Stimulated activated CD8-positive, alpha-beta memory T cell treated with anti-CD3 and anti-CD28 coated beads, Interleukin-7, amount 100 ng/mL, for 4 hours (primary cell): ENCODE results near the gene ADGRE2.

Experiments
- DNase-seq, 2 donors: peaks; one replicate each; pipeline ENCODE4 v3.0.0-alpha.2; 2020; ENCODE audit warnings: low read depth in 2 of 2

ADGRE2 gene

DNA sequence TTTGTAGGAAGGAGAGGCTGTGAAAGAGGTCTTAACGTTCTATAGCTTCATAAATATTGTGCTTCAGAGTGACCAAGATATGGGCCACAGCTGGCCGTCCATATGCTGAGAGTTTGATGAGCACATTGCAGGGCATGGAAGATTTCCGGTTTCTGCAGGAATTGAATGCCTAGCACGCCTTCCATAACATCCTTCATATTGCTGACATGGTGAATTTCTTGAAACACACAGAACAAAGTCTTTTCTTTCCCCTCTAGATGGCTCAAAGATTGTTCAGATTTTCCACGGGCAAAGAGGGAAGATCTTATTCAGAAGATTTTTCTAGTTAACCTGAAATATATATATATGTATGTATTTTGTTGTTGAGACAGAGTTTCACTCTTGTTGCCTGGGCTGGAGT is 42.4 kb downstream of the ADGRE2 start:
- DNase-seq = no peak

DNA sequence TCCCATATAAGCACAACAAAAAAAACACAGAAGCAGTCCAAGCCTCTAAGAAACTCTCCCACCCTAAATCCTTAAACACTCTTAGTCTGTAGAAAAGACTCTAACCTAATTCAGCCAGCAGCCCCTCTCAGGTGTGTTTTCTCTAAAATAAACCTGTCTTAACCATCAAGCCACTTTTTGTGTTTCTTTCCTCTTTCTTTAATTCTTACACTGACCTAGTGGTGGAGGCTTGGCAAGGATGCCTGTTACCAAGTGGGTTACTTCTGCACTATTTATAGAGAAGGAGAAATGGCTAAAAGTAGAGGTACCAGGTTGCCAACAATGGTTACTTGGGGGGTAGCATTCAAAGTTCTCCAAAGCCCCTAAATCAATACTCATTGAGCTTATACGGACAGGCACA is 44.8 kb downstream of the ADGRE2 start:
- no peak for DNase-seq

DNA sequence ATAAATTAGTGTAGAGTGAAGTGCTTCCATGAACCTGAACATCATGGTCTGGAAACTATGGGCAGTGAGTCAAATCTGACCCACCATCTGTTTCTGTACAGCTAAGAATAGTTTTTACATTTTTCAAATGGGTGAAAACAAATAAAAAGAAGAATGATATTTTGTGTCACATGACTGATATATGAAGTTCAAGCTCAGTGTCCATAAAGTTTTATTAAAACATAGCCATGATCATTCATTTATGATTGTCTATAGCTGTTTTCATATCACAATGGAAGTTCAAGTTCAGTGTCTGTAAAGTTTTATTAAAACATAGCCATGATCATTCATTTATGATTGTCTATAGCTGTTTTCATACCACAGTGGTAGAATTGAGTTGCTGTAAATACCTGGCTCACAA is 45.9 kb downstream of the ADGRE2 start:
- DNase-seq = no peak

DNA sequence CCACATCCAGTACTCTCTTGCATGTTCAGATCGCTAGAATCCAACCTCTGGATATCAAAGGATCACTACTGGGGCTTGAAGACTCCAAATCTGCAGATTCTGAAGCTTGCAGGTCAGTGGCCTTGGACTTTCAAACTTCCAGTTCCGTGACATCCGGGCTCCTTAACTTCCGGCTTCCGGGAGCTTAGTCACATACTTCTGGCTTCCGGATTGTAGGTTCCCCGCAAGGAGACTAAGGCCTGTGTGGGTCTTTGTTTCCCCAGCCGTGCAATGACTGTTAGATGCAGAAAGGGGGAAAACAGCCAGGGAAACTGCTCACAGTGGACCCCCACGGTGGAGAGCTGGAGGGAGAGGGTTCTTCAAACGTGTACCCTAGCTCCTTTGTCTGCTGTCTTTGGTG is 47.2 kb downstream of the ADGRE2 start:
- DNase-seq = no peak

DNA sequence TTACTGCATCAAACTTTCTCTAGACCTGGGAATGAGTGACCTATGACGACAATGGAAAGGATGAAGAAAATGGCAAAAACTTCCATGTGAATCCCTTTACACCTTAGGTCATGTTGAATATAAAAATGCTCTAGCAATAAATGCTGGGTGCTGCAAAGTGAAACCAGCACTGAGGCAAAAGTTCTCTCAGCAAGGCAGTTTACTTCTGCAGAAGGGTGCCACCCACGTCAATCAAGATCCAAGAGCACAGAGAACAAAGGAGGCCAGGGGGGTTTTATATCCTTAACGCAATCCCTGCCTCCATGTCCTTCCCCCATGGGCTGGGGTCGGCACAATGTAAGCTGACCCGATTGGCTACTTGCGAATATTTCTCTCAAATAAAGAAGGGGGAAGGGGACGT is 49.8 kb downstream of the ADGRE2 start:
- DNase-seq = no peak

DNA sequence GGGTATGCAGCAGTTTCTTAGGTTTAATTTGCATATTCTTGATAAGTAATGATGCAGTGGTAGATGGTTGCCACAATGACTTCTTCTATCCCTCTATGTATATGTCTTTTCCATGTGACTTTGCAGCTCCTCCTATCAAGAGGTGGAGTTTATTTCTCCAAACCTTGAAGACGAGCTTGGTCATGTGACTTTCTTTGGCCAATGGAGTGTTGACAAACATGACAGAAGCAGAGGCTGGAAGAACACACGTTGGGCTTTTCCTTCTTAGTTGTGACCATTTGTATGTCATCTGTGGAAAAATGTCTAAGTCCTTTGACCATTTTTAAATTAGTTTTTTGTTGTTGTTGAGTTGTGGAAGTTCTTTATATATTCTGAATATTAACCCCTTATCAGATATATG is 56.2 kb downstream of the ADGRE2 start:
- no peak for DNase-seq

DNA sequence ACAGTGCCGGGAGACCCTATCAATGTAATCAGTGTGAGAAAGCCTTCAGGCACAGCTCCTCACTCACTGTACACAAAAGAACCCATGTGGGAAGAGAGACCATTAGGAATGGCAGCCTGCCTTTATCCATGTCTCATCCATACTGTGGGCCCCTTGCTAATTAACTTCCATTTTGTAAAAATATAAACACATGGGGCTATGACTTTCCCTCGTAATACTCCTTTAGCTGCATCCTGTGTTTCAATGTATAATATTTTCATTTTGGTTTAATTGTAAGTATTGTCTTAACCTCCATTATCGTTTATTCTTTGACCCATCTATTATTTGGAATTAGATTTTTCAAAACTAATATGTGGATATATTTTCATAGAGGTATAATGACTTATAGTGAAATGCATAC is 59.2 kb downstream of the ADGRE2 start:
- DNase-seq = no peak

DNA sequence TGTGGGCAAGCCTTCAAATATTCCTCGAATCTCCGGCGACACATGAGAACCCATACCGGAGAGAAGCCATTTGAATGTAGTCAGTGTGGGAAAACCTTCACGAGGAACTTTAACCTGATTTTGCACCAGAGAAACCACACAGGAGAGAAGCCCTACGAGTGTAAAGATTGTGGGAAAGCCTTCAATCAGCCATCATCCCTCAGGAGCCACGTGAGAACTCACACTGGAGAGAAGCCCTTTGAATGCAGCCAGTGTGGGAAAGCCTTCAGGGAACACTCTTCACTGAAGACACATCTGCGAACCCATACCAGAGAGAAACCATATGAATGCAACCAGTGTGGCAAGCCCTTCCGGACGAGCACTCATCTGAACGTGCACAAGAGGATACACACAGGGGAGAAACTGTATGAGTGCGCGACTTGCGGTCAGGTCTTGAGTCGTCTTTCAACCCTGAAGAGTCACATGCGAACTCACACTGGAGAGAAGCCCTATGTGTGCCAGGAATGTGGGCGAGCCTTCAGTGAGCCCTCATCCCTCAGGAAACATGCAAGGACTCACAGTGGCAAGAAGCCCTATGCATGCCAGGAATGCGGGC is 59.7 kb downstream of the ADGRE2 start:
- DNase-seq = no peak

DNA sequence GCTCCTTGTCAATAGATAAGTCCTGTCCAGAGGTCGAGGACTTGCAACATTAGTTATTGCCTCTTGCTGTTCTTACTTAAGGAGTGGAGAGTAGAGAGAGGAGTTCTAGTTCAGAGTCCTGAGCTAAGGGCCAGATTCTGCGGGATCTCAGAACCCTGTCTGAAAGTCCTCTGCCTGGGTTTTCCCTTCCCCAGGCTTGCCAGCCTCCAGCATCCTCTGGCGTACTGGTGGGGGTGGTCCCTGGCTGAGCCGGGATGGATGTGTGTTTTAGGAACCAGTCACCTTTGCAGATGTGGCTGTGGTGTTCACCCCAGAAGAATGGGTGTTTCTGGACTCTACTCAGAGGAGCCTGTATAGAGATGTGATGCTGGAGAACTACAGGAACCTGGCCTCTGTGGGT is 62.5 kb downstream of the ADGRE2 start:
- no peak for DNase-seq

DNA sequence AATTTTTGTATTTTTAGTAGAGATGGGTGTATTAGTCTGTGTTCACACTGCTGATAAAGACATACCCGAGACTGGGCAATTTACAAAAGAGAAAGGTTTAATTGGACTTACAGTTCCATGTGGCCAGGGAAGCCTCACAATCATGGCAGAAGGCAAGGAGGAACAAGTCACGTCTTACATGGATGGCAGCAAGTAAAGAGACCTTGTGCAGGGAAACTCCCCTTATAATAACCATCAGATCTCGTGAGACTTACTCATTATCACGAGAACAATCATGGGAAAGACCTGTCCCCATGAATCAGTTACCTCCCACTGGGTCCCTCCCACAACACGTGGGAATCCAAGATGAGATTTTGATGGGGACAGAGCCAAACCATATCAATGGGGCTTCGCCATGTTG is 73.9 kb downstream of the ADGRE2 start:
- no peak for DNase-seq

DNA sequence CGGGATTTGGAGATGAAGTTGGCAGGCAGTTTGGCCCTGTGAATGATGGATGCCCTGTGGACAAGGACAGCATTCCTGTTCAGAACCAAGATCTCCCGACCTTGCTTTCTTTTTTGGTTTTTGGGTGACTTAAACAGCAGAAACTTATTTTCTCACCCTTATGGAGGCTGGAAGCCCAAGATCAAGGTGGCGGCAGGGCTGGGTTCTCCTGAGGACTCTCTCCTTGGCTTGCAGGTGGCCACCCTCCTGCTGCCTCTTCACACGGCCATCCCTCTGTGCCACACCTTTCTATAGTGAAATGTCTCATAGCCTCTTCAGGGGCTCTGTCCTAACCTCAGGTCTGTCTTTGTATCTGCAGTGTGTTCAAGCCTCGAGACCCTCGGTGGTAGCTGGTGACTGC is 74.5 kb downstream of the ADGRE2 start:
- DNase-seq = no peak

DNA sequence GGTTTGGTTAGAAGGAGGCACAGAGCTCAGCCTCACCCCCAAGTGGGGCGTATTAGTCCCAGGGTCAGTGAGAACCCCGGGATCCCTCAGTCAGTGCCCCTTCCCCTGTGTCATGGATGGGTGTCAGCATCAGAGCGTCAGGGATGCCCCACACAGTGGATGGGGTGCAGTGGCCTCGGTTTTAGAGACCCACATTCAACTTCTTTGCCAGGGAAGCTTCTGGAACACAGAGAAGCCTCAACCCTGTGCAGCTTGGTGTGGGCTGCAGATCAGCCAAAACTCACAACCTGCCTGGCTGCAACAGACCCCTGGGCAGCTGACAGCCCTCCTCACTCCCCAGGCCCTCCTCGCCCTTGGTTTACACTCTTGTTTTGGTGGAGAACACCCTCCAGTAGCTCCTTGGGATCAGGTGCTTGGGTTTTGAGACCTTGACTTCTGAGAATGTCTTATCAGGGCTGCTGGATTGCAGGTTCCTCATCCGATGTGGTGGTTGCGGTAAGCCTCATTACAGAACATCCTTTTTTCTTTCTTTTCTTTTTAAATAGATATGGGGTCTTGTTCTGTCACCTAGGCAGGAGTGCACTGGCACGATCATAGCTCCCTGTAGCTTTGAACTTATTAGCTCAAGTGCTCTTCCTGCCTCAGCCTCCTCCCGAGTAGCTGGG is 77.5 kb downstream of the ADGRE2 start:
- no peak for DNase-seq

DNA sequence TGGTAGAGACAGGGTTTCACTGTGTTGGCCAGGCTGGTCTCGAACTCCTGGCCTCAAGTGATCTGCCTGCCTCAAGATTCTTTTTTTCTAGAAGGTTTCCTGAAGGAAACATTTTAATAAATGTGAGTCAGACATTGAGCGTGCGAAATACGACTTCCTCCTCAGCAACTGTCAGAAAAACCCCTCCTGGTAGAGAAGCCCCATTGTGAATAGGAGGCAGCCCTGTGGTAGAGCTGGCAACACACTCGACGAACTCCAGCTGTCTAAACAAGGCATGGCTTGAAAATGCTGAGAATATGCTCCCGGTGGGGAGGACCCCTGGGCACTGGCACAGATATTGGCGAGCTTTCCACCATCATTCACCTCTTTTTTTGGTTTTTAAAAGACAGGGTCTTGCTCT is 78.7 kb downstream of the ADGRE2 start:
- DNase-seq = no peak

DNA sequence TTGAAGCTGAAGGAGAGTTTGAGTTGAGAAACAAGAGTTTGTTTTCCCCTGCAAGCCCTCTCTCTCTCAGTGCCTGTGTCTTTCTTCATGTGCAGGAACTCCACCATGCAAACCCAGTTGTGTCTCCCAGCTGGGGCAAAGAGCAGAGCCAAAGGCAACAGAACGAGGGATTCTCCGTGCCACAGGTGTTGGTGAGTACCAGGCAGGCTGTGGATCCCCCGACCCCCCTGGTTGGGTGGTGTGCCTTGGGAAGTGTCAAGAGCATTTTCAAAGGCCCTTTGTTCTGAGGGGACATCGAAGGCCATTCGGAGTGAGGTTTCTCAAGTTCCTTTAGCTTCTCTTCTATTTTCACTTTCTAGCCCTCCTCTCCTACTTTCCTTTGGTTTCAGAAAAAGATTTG is 82.9 kb downstream of the ADGRE2 start:
- DNase-seq = no peak

DNA sequence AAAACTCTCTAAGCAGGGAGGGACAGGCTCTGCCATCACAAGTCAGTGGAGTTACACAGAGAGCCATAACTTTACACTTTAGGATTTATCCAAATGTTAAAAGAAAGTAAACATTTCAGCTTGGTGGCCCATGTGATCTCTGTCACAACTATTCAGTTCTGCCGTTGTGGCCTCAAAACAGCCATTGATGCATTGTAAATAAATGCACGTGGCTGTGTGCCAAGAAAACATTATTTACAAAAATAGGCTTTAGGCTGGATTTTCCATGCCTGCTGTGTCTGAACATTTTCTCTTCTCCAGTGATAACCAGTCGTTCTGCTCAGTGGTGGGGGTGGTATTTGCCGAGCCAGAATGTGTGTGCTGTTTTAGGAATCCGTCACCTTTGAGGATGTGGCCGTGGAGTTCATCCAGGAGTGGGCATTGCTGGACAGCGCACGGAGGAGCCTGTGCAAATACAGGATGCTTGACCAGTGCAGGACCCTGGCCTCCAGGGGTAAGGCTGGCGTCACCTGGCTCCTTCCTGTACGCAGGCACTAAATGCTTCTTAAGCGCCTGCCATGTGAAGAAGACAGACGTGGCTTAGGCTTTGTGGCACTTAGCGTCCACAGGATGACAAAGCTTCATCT is 83.6 kb downstream of the ADGRE2 start:
- no peak for DNase-seq

DNA sequence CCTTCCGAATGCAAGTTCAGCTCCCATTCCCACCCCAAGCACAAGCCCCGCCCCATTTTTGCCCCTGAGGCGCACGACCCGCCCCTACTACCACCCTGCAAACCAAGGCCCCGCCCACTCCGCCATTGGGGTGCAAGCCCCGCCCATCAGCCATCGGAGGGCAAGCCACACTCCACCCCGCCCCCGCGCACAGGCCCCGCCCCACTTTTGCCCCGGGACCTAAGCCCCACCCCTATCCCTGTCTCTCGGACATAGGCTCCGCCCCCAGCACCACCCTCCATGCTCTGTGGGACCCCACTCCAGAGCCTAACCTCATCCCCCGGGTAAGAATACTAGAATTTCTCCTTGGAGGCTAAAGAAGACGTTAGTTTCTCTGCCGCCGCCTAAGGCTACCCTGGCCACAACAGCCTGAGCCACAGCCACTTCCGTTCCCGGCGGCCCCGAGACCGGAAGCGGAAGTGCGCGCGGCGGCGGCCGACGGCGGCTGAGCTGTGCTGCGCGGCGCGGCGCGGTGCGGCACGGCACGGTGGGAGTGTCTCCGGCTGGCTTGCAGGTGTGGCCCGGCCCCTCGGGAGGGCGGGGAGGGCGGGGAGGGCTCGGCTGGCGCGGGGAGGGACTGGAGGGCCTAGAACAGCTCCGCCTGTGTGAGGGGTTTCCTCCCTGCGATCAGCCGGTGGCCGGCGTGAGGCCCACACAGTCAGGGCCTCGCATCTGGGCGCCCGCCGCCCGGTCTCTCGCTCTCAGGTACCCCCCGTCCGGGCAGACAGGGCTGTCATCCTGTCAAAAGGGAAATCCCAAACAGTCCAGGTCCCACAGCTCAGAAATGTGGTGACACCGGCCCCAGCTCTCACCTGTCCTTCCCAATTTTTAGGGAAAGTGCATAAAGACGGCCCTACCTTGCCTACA is 88.5 kb downstream of the ADGRE2 start, which contains the start of gene ZNF333:
TSS of gene ZNF333 (plus strand) at position 451 of the 906 bp plus-strand sequence. CDS start 3,444 bp downstream, outside the sequence.
- DNase-seq = peak; percentile 98

DNA sequence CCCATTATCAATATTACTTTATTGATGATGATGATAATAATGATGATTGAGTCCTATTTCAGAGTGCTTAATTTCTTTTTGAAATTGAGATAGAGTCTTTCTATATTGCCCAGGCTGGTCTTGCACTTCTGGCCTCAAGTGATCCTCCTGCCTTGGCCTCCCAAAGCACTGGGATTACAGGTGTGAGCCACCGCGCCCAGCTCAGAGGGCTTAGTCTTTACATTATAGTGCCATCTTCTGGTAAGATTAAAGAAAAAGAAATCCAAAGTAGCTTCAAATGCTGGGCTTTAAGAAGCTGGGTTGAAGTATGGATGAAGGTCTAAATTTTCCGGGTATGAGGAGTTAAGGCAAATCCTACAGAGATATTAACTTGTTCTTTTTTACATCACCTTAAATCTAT is 91.9 kb downstream of the ADGRE2 start:
- DNase-seq = no peak

DNA sequence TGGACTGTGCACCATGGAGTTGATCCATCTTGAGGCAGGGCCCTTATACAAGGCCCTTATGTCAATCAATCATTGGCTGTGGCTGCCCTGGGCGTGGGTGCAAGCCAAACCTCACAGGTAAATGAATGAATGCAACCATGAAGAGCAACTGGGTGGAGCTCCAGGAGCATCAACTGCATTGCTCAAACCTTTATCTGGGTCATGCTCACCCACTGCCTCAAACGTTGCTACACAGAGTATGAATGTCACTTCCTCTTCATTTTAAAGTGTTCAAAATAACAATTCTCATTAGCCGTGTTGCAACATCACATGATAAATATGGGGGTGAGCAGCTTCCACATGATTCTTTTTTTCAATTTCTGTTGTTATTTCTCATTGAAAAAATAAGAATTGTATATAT is 94.9 kb downstream of the ADGRE2 start:
- DNase-seq = no peak
